WTC11 (cell line): ENCODE data around the gene SLC25A10.

Experiments used
- CREB1 ChIP-seq: sonication (generic); formaldehyde crosslinking; IDR thresholded peaks from 2 replicates; pipeline ENCODE4 v1.8.0; 2023; ENCODE audit warnings: mild to moderate bottlenecking, missing genetic modification reagents
- CREM ChIP-seq: sonication (generic); formaldehyde crosslinking; IDR thresholded peaks from 2 replicates; pipeline ENCODE4 v1.8.1; 2022; ENCODE audit warnings: mild to moderate bottlenecking, missing genetic modification reagents, moderate library complexity
- KAT7 ChIP-seq: sonication (generic); formaldehyde crosslinking; IDR thresholded peaks from 2 replicates; pipeline ENCODE4 v1.8.1; 2023; ENCODE audit warnings: missing genetic modification reagents, mild to moderate bottlenecking, borderline replicate concordance
- NFYB ChIP-seq: sonication (generic); formaldehyde crosslinking; conservative IDR thresholded peaks from 2 replicates; pipeline ENCODE4 v1.8.0; 2022; ENCODE audit warnings: low read depth, missing genetic modification reagents
- SMAD3 ChIP-seq: sonication (generic); formaldehyde crosslinking; IDR thresholded peaks from 2 replicates; pipeline ENCODE4 v1.8.0; 2022; ENCODE audit warnings: missing genetic modification reagents, mild to moderate bottlenecking, borderline replicate concordance
- TF ChIP-seq, protein P1 (sequence below): sonication (generic); formaldehyde crosslinking; IDR thresholded peaks from 2 replicates; pipeline ENCODE4 v1.8.1; 2023; ENCODE audit warnings: mild to moderate bottlenecking, missing genetic modification reagents
- TF ChIP-seq, protein P2 (sequence below): sonication (generic); formaldehyde crosslinking; IDR thresholded peaks from 2 replicates; pipeline ENCODE4 v1.8.1; 2023; ENCODE audit warnings: mild to moderate bottlenecking, missing genetic modification reagents, moderate library complexity
- TF ChIP-seq, protein P3 (sequence below): sonication (generic); formaldehyde crosslinking; IDR thresholded peaks from 2 replicates; pipeline ENCODE4 v1.8.1; 2022; ENCODE audit warnings: low read depth, missing genetic modification reagents, borderline replicate concordance
- TF ChIP-seq, protein P4 (sequence below): fragments of 200-600 bp; IDR thresholded peaks from 2 replicates; pipeline ENCODE4 v1.8.0; 2022; ENCODE audit warnings: antibody characterized with exemption
- TF ChIP-seq, protein P5 (sequence below): sonication (generic); formaldehyde crosslinking; IDR thresholded peaks from 2 replicates; pipeline ENCODE4 v1.8.1; 2022; ENCODE audit warnings: low read depth, mild to moderate bottlenecking, moderate library complexity, missing genetic modification reagents, borderline replicate concordance
- TF ChIP-seq, protein P6 (sequence below): sonication (generic); formaldehyde crosslinking; IDR thresholded peaks from 2 replicates; pipeline ENCODE4 v1.8.1; 2023; ENCODE audit warnings: mild to moderate bottlenecking, missing genetic modification reagents
- TF ChIP-seq, protein P7 (sequence below): sonication (generic); formaldehyde crosslinking; IDR thresholded peaks from 2 replicates; pipeline ENCODE4 v1.8.1; 2023; ENCODE audit warnings: mild to moderate bottlenecking, moderate library complexity, missing genetic modification reagents

DNA sequence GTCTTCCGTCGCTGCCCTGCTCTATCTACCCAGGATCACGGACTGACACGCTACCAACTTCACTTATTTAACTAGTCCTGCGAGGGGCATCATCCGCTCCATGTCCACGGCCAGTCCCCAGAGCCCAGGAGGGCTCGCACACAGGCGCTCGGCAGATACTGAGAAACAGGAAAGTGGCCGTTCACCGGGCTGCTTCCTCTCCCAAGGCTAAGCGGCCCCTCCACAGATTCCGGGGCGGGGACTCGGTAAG is 46.1 kb upstream of the SLC25A10 start:
- TF ChIP-seq, protein P1, sequence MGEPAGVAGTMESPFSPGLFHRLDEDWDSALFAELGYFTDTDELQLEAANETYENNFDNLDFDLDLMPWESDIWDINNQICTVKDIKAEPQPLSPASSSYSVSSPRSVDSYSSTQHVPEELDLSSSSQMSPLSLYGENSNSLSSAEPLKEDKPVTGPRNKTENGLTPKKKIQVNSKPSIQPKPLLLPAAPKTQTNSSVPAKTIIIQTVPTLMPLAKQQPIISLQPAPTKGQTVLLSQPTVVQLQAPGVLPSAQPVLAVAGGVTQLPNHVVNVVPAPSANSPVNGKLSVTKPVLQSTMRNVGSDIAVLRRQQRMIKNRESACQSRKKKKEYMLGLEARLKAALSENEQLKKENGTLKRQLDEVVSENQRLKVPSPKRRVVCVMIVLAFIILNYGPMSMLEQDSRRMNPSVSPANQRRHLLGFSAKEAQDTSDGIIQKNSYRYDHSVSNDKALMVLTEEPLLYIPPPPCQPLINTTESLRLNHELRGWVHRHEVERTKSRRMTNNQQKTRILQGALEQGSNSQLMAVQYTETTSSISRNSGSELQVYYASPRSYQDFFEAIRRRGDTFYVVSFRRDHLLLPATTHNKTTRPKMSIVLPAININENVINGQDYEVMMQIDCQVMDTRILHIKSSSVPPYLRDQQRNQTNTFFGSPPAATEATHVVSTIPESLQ (CRISPR knock-in tag) = no peak
- TF ChIP-seq, protein P2, sequence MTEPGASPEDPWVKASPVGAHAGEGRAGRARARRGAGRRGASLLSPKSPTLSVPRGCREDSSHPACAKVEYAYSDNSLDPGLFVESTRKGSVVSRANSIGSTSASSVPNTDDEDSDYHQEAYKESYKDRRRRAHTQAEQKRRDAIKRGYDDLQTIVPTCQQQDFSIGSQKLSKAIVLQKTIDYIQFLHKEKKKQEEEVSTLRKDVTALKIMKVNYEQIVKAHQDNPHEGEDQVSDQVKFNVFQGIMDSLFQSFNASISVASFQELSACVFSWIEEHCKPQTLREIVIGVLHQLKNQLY (CRISPR knock-in tag) = no peak
- TF ChIP-seq, protein P3, sequence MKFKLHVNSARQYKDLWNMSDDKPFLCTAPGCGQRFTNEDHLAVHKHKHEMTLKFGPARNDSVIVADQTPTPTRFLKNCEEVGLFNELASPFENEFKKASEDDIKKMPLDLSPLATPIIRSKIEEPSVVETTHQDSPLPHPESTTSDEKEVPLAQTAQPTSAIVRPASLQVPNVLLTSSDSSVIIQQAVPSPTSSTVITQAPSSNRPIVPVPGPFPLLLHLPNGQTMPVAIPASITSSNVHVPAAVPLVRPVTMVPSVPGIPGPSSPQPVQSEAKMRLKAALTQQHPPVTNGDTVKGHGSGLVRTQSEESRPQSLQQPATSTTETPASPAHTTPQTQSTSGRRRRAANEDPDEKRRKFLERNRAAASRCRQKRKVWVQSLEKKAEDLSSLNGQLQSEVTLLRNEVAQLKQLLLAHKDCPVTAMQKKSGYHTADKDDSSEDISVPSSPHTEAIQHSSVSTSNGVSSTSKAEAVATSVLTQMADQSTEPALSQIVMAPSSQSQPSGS (CRISPR knock-in tag) = no peak
- TF ChIP-seq NFYB (no peak), CREB1 (CRISPR knock-in tag) (no peak), CREM (CRISPR knock-in tag) (no peak), SMAD3 (CRISPR knock-in tag) (no peak), KAT7 (CRISPR knock-in tag) (0 out of 2 replicates have a peak, but pooled peaks have one; percentile 9)
- TF ChIP-seq, protein P4, sequence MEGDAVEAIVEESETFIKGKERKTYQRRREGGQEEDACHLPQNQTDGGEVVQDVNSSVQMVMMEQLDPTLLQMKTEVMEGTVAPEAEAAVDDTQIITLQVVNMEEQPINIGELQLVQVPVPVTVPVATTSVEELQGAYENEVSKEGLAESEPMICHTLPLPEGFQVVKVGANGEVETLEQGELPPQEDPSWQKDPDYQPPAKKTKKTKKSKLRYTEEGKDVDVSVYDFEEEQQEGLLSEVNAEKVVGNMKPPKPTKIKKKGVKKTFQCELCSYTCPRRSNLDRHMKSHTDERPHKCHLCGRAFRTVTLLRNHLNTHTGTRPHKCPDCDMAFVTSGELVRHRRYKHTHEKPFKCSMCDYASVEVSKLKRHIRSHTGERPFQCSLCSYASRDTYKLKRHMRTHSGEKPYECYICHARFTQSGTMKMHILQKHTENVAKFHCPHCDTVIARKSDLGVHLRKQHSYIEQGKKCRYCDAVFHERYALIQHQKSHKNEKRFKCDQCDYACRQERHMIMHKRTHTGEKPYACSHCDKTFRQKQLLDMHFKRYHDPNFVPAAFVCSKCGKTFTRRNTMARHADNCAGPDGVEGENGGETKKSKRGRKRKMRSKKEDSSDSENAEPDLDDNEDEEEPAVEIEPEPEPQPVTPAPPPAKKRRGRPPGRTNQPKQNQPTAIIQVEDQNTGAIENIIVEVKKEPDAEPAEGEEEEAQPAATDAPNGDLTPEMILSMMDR = no peak
- TF ChIP-seq, protein P5, sequence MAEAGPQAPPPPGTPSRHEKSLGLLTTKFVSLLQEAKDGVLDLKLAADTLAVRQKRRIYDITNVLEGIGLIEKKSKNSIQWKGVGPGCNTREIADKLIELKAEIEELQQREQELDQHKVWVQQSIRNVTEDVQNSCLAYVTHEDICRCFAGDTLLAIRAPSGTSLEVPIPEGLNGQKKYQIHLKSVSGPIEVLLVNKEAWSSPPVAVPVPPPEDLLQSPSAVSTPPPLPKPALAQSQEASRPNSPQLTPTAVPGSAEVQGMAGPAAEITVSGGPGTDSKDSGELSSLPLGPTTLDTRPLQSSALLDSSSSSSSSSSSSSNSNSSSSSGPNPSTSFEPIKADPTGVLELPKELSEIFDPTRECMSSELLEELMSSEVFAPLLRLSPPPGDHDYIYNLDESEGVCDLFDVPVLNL (CRISPR knock-in tag) = no peak
- TF ChIP-seq, protein P6, sequence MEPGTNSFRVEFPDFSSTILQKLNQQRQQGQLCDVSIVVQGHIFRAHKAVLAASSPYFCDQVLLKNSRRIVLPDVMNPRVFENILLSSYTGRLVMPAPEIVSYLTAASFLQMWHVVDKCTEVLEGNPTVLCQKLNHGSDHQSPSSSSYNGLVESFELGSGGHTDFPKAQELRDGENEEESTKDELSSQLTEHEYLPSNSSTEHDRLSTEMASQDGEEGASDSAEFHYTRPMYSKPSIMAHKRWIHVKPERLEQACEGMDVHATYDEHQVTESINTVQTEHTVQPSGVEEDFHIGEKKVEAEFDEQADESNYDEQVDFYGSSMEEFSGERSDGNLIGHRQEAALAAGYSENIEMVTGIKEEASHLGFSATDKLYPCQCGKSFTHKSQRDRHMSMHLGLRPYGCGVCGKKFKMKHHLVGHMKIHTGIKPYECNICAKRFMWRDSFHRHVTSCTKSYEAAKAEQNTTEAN (CRISPR knock-in tag) = no peak
- TF ChIP-seq, protein P7, sequence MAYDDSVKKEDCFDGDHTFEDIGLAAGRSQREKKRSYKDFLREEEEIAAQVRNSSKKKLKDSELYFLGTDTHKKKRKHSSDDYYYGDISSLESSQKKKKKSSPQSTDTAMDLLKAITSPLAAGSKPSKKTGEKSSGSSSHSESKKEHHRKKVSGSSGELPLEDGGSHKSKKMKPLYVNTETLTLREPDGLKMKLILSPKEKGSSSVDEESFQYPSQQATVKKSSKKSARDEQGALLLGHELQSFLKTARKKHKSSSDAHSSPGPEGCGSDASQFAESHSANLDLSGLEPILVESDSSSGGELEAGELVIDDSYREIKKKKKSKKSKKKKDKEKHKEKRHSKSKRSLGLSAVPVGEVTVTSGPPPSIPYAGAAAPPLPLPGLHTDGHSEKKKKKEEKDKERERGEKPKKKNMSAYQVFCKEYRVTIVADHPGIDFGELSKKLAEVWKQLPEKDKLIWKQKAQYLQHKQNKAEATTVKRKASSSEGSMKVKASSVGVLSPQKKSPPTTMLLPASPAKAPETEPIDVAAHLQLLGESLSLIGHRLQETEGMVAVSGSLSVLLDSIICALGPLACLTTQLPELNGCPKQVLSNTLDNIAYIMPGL (CRISPR knock-in tag) = no peak
